PC-9 (cell line): Measurements from ENCODE around the gene RAD21L1. TPM values are rescaled to one million over a fixed set of nuclear protein-coding genes. Genes with fewer than 3 reads are reported as not detected.

Experiments used
- BruUV-seq: library from RNA; stranded (reverse); fragments of 400-500 nt; replicated peaks from 2 replicates; lab custom pipeline; 2021; lab: Mats Ljungman, UMichigan
- CTCF ChIA-PET: fragments of 300-600 bp; sonication (Branson Sonifier 250); formaldehyde crosslinking; loops from one replicate; lab custom pipeline; 2022; ENCODE audit warnings: antibody characterized with exemption; lab: Charles Lee
- POLR2A ChIA-PET: fragments of 300-600 bp; sonication (Branson Sonifier 250); formaldehyde crosslinking; loops from one replicate; lab custom pipeline; 2022; ENCODE audit warnings: antibody characterized with exemption; ENCODE audit not compliant: unreplicated experiment; lab: Charles Lee
- DNase-seq, 2 experiments: peaks; one replicate each; pipeline versions ENCODE4 v3.0.0 to v3.0.0-alpha.2; 2015 to 2022; ENCODE audit warnings: mixed read lengths in 1 of 2
- H2AFZ ChIP-seq: fragments of 200-600 bp; sonication (generic); 2 replicates; pipeline ENCODE4 v1.8.1; 2017; ENCODE audit warnings: antibody characterized with exemption
- H3F3A ChIP-seq: fragments of 200-600 bp; sonication (generic); 2 replicates; pipeline ENCODE4 v1.8.1; 2017; ENCODE audit warnings: antibody characterized with exemption, mild to moderate bottlenecking, low read depth; ENCODE audit not compliant: insufficient read depth
- H3K27ac ChIP-seq: fragments of 200-600 bp; sonication (generic); 2 replicates; pipeline ENCODE4 v1.6.1; 2016; ENCODE audit warnings: mixed run types
- H3K27me3 ChIP-seq: fragments of 200-600 bp; sonication (generic); 2 replicates; pipeline ENCODE4 v1.6.1; 2016; ENCODE audit warnings: low read depth, mixed run types; ENCODE audit not compliant: insufficient read depth
- H3K36me3 ChIP-seq: fragments of 200-600 bp; sonication (generic); 2 replicates; pipeline ENCODE4 v1.6.1; 2016; ENCODE audit warnings: low read depth, mixed run types
- H3K4me1 ChIP-seq: fragments of 200-600 bp; sonication (generic); replicated peaks from 2 replicates; pipeline ENCODE4 v1.6.1; 2016; ENCODE audit warnings: mixed run types; ENCODE audit not compliant: insufficient read depth
- H3K4me2 ChIP-seq: fragments of 200-600 bp; sonication (generic); 2 replicates; pipeline ENCODE4 v1.6.1; 2017; ENCODE audit warnings: mixed run types
- H3K4me3 ChIP-seq: fragments of 200-600 bp; sonication (generic); 2 replicates; pipeline ENCODE4 v1.6.1; 2016; ENCODE audit warnings: mixed run types
- H3K79me2 ChIP-seq: fragments of 200-600 bp; sonication (generic); 2 replicates; pipeline ENCODE4 v1.6.1; 2017; ENCODE audit warnings: low read depth, mixed run types
- H3K9me2 ChIP-seq: fragments of 200-600 bp; sonication (generic); 2 replicates; pipeline ENCODE4 v1.8.1; 2017; ENCODE audit warnings: mild to moderate bottlenecking; ENCODE audit not compliant: insufficient read depth
- H3K9me3 ChIP-seq: fragments of 200-600 bp; sonication (generic); 2 replicates; pipeline ENCODE4 v1.8.1; 2016; ENCODE audit warnings: low read depth; ENCODE audit not compliant: insufficient read depth
- H4K20me1 ChIP-seq: fragments of 200-600 bp; sonication (generic); 2 replicates; pipeline ENCODE4 v1.8.1; 2017; ENCODE audit not compliant: insufficient read depth
- CTCF ChIP-seq: fragments of 200-600 bp; sonication (generic); conservative IDR thresholded peaks from 2 replicates; pipeline ENCODE4 v1.6.1; 2017; ENCODE audit warnings: mixed run types, antibody characterized with exemption, mild to moderate bottlenecking, moderate library complexity
- EZH2 ChIP-seq: fragments of 200-600 bp; sonication (generic); IDR thresholded peaks from 2 replicates; pipeline ENCODE4 v1.8.0; 2017; ENCODE audit warnings: antibody characterized with exemption, low read depth
- intact Hi-C: fragments of 100-400 bp; cut with micrococcal nuclease; formaldehyde crosslinking; loops from one replicate; pipeline ENCODE4 v1.10.0; 2022; ENCODE audit not compliant: unreplicated experiment
- total RNA-seq: library from RNA; stranded (reverse); gene quantifications from 2 replicates; pipeline ENCODE4 v1.2.3, GENCODE V29; 2021

The RAD21L1 gene
- total RNA-seq, 1 experiment from 2014 or later = not detected

GRCh38 chr20:1304710-1305515, 79.1 kb downstream of the RAD21L1 start:
- no peak overlapping the region for H3K4me2 ChIP-seq
- CTCF ChIA-PET = no interaction called here
- no peak for TF ChIP-seq CTCF
- no peak for TF ChIP-seq EZH2
- H4K20me1 ChIP-seq = no peaks in the 10 kb centered on the region
- no peaks in the 10 kb centered on the region for H3K9me2 ChIP-seq
- H3K79me2 ChIP-seq = no peaks in the 10 kb centered on the region
- POLR2A ChIA-PET = interaction anchor here (0.6 kb wide), 2 partner anchors 167 to 186 kb away, joined by 3 to 4 read pairs; no protein-coding TSS in a partner anchor
- H3F3A ChIP-seq = no peaks in the 10 kb centered on the region
- no peaks in the 10 kb centered on the region for H3K27me3 ChIP-seq
- no TSS peak for BruUV-seq
- no peak overlapping the region for H3K4me3 ChIP-seq
- H3K9me3 ChIP-seq = no peaks in the 10 kb centered on the region
- H3K27ac ChIP-seq = no peak overlapping the region
- intact Hi-C loops = no loop called here
- H2AFZ ChIP-seq = no peak overlapping the region
- no peaks in the 10 kb centered on the region for H3K36me3 ChIP-seq
- H3K4me1 ChIP-seq = peaks cover 11% of the 10 kb centered on the region
- DNase-seq = no peak

Other genes starting within 250 kb of the RAD21L1 start
- not detected in 2 replicates for gene RSPO4, start 223.7 kb upstream of the RAD21L1 start, total RNA-seq
- gene PSMF1, start 107.4 kb upstream of the RAD21L1 start, total RNA-seq = 166 and 186 TPM in 2 replicates
- gene TMEM74B, start 41.1 kb upstream of the RAD21L1 start, total RNA-seq = 0.44 and 1.2 TPM in 2 replicates
- not detected in 2 replicates for gene C20orf202, start 22.6 kb upstream of the RAD21L1 start, total RNA-seq
- 3.4 and 4.0 TPM in 2 replicates for gene SNPH, start 40.2 kb downstream of the RAD21L1 start, total RNA-seq
- gene SDCBP2, start 103.1 kb downstream of the RAD21L1 start, total RNA-seq = 12.3 and 14.8 TPM in 2 replicates
- gene FKBP1A, start 167.0 kb downstream of the RAD21L1 start, total RNA-seq = 248 and 320 TPM in 2 replicates
- gene NSFL1C, start 240.8 kb downstream of the RAD21L1 start, total RNA-seq = 151 and 160 TPM in 2 replicates